ENCODE measurements around the gene AMN1.
A peak's percentile ranks its signal among the peaks of the same experiment; 100 is the strongest.

Gene AMN1

DNA sequence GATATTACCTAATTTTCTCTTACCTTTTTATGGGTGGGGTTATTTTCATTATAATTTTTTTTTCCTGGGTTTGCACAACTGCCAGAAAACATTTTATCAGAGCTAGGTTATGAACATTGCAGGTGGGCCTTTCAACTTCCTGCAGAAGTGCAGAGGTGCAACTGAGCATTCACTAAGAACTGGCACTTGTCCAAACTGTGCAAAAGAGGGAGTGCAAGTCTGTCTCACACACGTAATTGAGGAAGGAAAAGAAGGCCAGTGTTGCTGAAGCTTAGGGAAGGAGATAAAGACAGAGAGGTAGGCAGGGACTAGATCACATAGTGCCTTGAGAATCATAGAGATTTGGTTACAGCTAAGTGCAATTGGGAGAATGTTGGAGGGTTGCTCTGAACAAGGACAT, 14.1 kb upstream of the AMN1 start:
- TF ChIP-seq, protein P1, sequence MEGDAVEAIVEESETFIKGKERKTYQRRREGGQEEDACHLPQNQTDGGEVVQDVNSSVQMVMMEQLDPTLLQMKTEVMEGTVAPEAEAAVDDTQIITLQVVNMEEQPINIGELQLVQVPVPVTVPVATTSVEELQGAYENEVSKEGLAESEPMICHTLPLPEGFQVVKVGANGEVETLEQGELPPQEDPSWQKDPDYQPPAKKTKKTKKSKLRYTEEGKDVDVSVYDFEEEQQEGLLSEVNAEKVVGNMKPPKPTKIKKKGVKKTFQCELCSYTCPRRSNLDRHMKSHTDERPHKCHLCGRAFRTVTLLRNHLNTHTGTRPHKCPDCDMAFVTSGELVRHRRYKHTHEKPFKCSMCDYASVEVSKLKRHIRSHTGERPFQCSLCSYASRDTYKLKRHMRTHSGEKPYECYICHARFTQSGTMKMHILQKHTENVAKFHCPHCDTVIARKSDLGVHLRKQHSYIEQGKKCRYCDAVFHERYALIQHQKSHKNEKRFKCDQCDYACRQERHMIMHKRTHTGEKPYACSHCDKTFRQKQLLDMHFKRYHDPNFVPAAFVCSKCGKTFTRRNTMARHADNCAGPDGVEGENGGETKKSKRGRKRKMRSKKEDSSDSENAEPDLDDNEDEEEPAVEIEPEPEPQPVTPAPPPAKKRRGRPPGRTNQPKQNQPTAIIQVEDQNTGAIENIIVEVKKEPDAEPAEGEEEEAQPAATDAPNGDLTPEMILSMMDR (IDR thresholded peaks at IDR 0.05): no peak
- TF ChIP-seq ZFX (IDR thresholded peaks at IDR 0.05; ENCODE audit: borderline replicate concordance): no peak

DNA sequence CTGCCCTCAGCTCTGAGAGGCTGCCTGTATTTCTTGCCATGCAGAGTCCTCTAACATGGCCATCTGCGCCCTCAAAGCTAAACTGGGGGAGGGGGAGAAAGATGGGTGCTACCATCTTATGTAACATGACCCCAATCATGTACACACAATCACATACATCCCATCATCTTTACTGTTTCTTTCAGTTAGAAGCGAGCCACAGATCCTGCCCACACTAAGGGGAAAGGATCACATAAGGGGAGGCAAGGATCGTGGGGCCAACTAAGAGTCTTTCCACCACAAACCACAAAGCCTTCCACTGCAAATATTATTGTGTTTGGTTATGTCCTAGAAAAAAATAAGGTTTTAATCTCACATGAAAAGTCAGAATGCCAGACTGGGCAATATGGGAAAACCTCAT, 11.8 kb upstream of the AMN1 start:
- H3K27ac ChIP-seq: no peak overlapping the region
- no peak for TF ChIP-seq ZFX (IDR thresholded peaks at IDR 0.05; ENCODE audit: borderline replicate concordance)
- TF ChIP-seq, protein P1 (IDR thresholded peaks at IDR 0.05): no peak

More for the DNA sequence above, 14.1 kb upstream of the AMN1 start:
- H3K27ac ChIP-seq: no peak overlapping the region

DNA sequence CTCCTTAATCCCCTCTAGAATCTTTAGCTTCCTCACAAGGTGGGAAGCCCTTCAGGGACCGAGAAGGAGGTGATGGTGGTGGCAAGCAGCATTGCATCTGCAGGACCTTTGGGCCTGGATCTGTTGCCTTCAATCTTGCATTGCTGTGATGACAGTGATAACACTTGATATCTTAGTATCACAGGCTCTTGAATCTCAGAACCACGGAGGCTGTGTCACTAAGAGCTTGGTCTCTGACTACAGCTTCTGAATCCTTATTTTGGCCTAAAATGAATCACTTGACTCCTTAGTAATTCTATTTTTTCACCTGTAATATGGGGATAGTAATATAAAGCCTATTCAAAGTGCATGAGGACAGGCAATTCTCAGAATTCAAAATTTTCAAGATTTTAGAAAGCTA, 8.9 kb upstream of the AMN1 start:
- TF ChIP-seq ZFX (IDR thresholded peaks at IDR 0.05; ENCODE audit: borderline replicate concordance): no peak
- TF ChIP-seq, protein P1 (IDR thresholded peaks at IDR 0.05): no peak
- H3K27ac ChIP-seq: no peak overlapping the region

DNA sequence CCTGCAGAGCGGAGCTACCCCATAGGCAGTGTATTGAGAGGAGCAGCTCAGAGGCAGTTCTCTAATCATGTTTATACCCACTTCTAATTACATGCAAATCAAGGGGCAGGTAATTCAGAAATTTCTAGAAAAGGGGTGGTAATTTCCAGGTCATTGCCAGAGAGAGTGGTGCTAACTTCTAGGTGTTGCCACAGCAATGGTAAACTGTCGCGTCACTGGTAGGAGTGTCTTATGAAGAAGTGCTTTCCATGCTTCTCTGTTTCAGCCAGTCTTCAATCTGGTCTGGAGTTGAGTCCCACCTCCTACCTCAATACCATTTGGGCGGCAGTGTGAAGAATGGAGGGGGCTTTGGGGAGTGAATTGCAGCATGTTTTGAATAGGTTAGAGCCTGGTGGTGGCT, 8.5 kb upstream of the AMN1 start:
- no peak overlapping the region for H3K27ac ChIP-seq
- TF ChIP-seq, protein P1 (IDR thresholded peaks at IDR 0.05): no peak
- TF ChIP-seq ZFX (IDR thresholded peaks at IDR 0.05; ENCODE audit: borderline replicate concordance): no peak

DNA sequence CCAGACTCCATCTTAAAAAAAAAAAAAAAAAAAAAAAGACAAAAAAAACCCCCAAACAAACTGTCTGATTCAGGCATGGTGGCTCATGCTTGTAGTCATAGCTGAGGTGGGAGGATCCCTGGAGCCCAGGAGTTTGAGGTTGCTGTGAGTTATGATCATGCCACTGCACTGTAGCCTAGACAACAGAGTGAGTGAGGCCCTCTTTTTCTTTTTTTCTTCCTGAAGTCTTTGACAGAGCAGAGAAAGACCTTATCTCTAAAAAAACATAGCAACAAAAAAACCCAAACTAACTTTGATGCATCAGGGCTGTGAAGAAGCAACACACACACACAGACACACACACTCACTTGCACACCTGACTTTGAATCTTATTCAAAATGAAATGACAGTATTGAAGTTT, 7.7 kb upstream of the AMN1 start:
- no peak overlapping the region for H3K27ac ChIP-seq
- TF ChIP-seq ZFX (IDR thresholded peaks at IDR 0.05; ENCODE audit: borderline replicate concordance): no peak
- TF ChIP-seq, protein P1 (IDR thresholded peaks at IDR 0.05): no peak

DNA sequence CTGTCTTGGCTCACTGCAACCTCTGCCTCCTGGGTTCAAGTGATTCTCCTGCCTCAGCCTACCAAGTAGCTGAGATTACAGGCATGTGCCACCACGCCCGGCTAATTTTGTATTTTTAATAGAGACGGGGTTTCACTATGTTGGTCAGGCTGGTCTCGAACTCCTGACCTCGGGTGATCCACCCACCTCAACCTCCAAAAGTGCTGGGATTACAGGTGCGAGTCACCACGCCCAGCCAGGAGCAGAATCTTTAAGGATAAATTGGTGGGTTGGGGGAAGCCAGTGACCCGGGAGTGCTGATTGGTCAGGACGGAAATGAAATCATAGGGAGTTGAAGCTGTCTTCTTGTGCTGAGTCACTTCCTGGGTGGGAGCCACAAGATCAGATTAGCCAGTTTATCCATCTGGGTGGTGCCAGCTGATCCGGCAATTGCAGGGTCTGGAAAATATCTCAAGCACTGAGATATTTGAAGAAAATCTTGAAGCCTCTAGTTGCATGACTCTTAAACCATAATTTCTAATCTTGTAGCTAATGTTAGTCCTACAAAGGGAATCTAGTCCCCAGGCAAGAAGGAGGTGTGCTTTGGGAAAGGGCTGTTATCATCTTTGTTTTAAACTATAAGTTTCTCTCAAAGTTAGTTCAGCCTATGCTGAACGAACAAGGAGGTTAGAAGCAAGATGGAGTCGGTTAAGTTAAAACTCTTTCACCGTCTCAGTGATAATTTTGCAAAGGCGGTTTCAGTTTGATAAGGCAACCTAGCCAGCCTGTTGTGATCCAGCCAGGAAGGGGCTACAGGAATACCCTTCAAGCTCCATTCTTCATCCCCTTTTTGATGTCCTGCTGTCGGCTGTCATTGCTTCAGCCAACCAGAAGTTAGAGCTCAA, 5.0 kb upstream of the AMN1 start:
- H3K27ac ChIP-seq: peak overlapping the region; percentile 30

DNA sequence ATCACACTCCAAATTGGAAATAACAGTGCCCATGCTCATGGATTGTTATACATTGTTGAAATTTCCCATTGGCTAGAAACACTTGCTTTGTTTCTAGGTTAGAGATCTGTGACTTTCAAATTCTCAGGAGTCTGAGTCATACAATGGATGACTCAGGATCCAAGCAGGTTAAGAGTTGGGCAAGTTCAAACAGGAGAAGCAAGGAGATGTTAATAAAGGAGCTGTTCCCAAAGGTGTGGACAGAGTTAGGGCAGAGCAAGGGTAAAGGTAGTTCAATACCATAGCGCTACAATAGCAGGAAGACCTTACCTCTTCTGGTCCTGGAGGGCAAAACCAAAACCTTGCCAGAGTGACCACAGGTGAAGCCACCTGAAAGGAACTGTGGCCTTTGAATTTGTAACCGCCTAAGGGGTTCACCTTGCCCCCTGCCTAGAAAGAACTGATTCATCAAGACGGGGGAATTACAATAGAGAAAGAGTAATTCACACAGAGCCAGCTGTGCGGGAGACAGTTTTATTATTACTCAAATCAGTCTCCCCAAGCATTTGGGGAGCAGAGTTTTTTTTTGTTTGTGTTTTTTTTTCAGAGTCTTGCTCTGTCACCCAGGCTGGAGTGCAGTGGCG, 4.2 kb upstream of the AMN1 start:
- no peak for TF ChIP-seq ZFX (IDR thresholded peaks at IDR 0.05; ENCODE audit: borderline replicate concordance)
- TF ChIP-seq, protein P1 (IDR thresholded peaks at IDR 0.05): no peak
- peak overlapping the region; percentile 30; the same call in 1 of the 2 replicates for H3K27ac ChIP-seq

DNA sequence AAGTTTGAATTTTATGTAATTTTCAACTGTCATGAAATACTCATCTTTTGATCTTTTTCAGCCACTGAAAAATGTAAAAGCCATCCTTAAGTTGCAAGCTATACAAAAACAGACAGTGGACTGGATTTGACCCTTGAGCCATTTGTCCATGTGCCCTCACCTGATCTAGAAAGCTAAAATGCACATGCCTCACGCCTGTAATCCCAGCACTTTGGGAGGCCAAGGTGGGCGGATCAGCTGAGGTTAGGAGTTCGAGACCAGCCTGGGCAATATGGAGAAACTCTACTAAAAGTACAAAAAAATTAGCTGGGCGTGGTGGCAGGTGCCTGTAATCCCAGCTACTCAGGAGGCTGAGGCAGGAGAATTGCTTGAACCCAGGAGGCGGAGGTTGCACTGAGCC, 2.4 kb upstream of the AMN1 start:
- peak overlapping the region; percentile 35; the same call in 1 of the 2 replicates for H3K27ac ChIP-seq
